Astrocyte of the spinal cord (primary cell): ENCODE measurements around the gene SERPINA10.
"Not testable (repeated sequence)": the region's sequence is repeated elsewhere in the genome, so short reads cannot be mapped to it uniquely, and the experiment has no call there.

ENCODE experiments used
- DNase-seq: peaks from one replicate; pipeline ENCODE4 v3.0.0; 2011; ENCODE audit warnings: low read depth, low spot score
- H3K4me3 ChIP-seq: 2 replicates; pipeline ENCODE4 v1.5.1; 2011; ENCODE audit warnings: low read depth, mild to moderate bottlenecking, low read length, moderate library complexity
- in situ Hi-C: cut with HindIII; loops from 2 replicates; pipeline ENCODE4 v1.10.0; 2017; ENCODE audit warnings: low sequenced_read_pairs
- TF ChIP-seq, protein P1 (sequence below): IDR thresholded peaks from 2 replicates; pipeline ENCODE4 v1.5.1; 2012; ENCODE audit warnings: low read depth, mild to moderate bottlenecking, low read length, inconsistent platforms

Gene SERPINA10

DNA sequence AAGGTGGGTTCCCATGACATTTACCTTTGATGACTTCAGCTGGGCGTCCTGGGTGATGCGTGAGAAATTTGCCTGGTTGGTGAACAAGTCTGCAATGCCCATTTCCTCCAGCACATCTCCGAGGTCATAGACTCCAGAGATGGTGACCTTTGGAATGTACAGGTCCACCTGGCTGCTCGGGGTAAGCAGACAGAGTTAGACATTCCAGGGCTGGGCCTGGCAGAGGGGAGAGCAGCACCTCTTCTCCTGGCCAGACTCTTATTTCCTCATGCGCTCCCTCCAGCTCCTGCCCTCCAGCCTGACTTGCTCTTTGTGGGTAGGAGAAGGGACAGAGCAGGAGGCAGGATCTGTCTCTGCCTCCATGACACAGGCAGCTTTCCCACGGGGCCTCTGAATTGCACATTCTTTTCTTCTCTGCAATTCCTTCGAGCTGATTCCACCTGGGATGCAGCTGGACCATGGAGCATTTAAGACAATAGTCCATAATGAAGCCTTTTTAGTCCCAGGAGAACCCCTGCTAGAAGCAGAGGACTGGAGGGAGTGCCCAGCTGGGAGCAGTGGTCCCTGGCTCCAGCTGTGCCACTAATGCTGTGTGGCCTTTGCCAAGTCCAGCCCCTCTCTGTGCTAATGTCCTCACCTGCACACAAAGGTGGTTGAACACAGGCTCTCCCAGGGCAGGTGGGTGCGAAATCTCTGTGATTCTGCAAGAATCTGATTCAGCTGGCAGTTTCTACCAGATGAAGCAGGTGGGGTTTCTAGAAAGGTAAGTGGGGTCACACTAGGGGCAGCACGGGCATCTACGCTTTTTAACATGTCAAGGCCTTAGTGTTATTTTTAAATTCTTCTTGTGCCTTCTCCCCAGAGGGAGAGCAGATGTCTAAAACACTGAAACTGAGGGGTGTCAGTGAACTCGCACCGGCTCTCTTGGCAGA, 13.2 kb upstream of the SERPINA10 start:
- DNase-seq: no peak
- H3K4me3 ChIP-seq: no peak overlapping the region
- TF ChIP-seq, protein P1, sequence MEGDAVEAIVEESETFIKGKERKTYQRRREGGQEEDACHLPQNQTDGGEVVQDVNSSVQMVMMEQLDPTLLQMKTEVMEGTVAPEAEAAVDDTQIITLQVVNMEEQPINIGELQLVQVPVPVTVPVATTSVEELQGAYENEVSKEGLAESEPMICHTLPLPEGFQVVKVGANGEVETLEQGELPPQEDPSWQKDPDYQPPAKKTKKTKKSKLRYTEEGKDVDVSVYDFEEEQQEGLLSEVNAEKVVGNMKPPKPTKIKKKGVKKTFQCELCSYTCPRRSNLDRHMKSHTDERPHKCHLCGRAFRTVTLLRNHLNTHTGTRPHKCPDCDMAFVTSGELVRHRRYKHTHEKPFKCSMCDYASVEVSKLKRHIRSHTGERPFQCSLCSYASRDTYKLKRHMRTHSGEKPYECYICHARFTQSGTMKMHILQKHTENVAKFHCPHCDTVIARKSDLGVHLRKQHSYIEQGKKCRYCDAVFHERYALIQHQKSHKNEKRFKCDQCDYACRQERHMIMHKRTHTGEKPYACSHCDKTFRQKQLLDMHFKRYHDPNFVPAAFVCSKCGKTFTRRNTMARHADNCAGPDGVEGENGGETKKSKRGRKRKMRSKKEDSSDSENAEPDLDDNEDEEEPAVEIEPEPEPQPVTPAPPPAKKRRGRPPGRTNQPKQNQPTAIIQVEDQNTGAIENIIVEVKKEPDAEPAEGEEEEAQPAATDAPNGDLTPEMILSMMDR: no peak
- in situ Hi-C loops: no loop called here

- DNase-seq: no peak
- no peak overlapping the region for H3K4me3 ChIP-seq
- TF ChIP-seq, protein P1: no peak
- in situ Hi-C loops: no loop called here
These were observed 12.6 kb upstream of the SERPINA10 start for GRCh38 chr14:94305620-94306019.

- H3K4me3 ChIP-seq: no peak overlapping the region
- in situ Hi-C loops: no loop called here
These were observed 11.2 kb upstream of the SERPINA10 start for GRCh38 chr14:94304243-94304642.

GRCh38 chr14:94303111-94303510, 10.0 kb upstream of the SERPINA10 start:
- H3K4me3 ChIP-seq: no peak overlapping the region
- TF ChIP-seq, protein P1: no peak
- in situ Hi-C loops: no loop called here
- no peak for DNase-seq

More at GRCh38 chr14:94304243-94304642, 11.2 kb upstream of the SERPINA10 start:
- TF ChIP-seq, protein P1: no peak
- DNase-seq: no peak

GRCh38 chr14:94298130-94298529, 5.1 kb upstream of the SERPINA10 start:
- in situ Hi-C loops: no loop called here
- TF ChIP-seq, protein P1: no peak
- no peak overlapping the region for H3K4me3 ChIP-seq
- DNase-seq: no peak

DNA sequence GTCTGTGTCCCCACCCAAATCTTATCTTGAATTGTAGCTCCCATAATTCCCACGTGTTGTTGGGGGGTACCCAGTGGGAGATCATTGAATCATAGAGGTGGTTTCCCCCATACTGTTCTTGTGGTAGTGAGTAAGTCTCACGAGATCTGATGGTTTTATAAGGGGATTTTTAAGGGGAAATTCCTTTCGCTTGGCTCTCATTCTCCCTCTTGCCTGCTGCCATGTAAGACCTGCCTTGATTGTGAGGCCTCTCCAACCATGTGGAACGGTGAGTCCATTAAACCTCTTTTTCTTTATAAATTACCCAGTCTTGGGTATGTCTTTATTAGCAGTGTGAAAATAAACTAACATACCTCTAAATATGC, 3.1 kb upstream of the SERPINA10 start:
- in situ Hi-C loops, DNase-seq, H3K4me3 ChIP-seq: not testable (repeated sequence)
